Endothelial cell (in vitro differentiated cells): Measurements from ENCODE around the gene LSAMP. TPM values are rescaled to one million over a fixed set of nuclear protein-coding genes. Genes with fewer than 3 reads are reported as not detected.
"Not testable (repeated sequence)": the region's sequence is repeated elsewhere in the genome, so short reads cannot be mapped to it uniquely, and the experiment has no call there.

Experiments used
- DNase-seq: peaks from one replicate; pipeline ENCODE4 v3.0.0; 2021; ENCODE audit warnings: low spot score
- H3K27ac Mint-ChIP-seq: one replicate; pipeline ENCODE4 v1.8.0; 2021; ENCODE audit warnings: mixed read lengths, inconsistent platforms; ENCODE audit not compliant: unreplicated experiment
- H3K27me3 Mint-ChIP-seq: one replicate; pipeline ENCODE4 v1.8.0; 2021; ENCODE audit warnings: mild to moderate bottlenecking, moderate library complexity, mixed read lengths, inconsistent platforms; ENCODE audit not compliant: unreplicated experiment
- H3K36me3 Mint-ChIP-seq: one replicate; pipeline ENCODE4 v1.8.0; 2021; ENCODE audit warnings: mild to moderate bottlenecking, low read depth, mixed read lengths, inconsistent platforms; ENCODE audit not compliant: unreplicated experiment
- H3K4me1 Mint-ChIP-seq: one replicate; pipeline ENCODE4 v1.8.0; 2021; ENCODE audit warnings: mild to moderate bottlenecking, mixed read lengths, inconsistent platforms; ENCODE audit not compliant: unreplicated experiment
- H3K4me3 Mint-ChIP-seq: one replicate; pipeline ENCODE4 v1.8.0; 2021; ENCODE audit warnings: mild to moderate bottlenecking, mixed read lengths, inconsistent platforms; ENCODE audit not compliant: unreplicated experiment
- H3K9me3 Mint-ChIP-seq: one replicate; pipeline ENCODE4 v1.8.0; 2021; ENCODE audit warnings: mixed read lengths, inconsistent platforms; ENCODE audit not compliant: unreplicated experiment
- total RNA-seq: library from RNA; stranded (reverse); fragmentation: NEBNext Ultra II Directional; extraction: Animal tissue kit (Norgen Biotek cat#: 25700); gene quantifications from one replicate; pipeline ENCODE4 v1.2.1, GENCODE V29; 2021; ENCODE audit not compliant: unreplicated experiment
- TF ChIP-seq, protein P1 (sequence below): fragments of 200-600 bp; sonication (generic); IDR thresholded peaks from one replicate; pipeline ENCODE4 v1.5.0; 2021; ENCODE audit warnings: antibody characterized with exemption; ENCODE audit not compliant: unreplicated experiment

Gene LSAMP
- total RNA-seq, 1 donor from 2014 or later = 6.1 TPM

DNA sequence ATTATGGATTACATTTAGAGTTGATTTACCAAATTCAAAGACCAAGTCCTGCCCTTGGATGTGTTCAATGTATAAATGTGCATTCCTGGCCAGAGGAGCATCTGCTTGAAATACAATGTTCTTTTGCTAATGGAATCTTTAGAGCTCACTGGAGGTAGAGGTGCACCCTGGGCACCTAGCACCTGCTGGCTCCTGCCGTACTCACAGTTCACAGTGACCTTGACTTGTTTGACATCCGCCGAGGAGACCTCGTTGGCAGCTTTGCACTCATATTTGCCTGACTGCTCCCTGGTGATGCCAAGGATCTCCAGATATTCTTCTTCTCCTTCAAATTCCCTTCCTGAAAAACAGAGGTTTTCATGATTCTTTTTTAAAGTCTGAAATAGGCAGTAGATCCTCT lies 593.0 kb downstream of the LSAMP start:
- peaks cover 7% of the 10 kb centered on the region for H3K4me1 Mint-ChIP-seq
- no peaks in the 10 kb centered on the region for H3K9me3 Mint-ChIP-seq
- TF ChIP-seq, protein P1, sequence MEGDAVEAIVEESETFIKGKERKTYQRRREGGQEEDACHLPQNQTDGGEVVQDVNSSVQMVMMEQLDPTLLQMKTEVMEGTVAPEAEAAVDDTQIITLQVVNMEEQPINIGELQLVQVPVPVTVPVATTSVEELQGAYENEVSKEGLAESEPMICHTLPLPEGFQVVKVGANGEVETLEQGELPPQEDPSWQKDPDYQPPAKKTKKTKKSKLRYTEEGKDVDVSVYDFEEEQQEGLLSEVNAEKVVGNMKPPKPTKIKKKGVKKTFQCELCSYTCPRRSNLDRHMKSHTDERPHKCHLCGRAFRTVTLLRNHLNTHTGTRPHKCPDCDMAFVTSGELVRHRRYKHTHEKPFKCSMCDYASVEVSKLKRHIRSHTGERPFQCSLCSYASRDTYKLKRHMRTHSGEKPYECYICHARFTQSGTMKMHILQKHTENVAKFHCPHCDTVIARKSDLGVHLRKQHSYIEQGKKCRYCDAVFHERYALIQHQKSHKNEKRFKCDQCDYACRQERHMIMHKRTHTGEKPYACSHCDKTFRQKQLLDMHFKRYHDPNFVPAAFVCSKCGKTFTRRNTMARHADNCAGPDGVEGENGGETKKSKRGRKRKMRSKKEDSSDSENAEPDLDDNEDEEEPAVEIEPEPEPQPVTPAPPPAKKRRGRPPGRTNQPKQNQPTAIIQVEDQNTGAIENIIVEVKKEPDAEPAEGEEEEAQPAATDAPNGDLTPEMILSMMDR = no peak
- H3K36me3 Mint-ChIP-seq = no peaks in the 10 kb centered on the region
- no peak overlapping the region for H3K4me3 Mint-ChIP-seq
- no peak for DNase-seq
- H3K27ac Mint-ChIP-seq = no peak overlapping the region
- no peaks in the 10 kb centered on the region for H3K27me3 Mint-ChIP-seq

DNA sequence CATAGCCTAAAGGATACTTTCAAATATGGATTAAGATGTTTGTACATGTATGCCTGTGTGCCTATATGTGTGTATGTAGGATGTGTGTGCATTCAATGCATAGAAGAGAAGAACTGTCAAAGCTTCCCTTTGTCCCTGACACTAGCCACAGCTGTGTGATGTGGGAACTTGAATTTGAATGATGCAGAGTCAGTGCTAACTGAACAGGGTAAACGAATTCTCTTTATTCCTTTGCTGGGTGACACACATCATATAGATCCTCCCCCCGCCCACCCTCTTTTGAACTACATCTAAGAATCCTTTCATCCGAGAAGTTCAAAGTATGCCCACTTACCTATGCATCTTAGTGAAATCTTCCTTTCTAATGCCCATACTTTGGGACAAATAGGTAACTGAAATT lies 593.7 kb downstream of the LSAMP start:
- Mint-ChIP-seq H3K9me3 (no peaks in the 10 kb centered on the region), H3K36me3 (no peaks in the 10 kb centered on the region), H3K4me3 (no peak overlapping the region), H3K4me1 (peaks cover 7% of the 10 kb centered on the region), H3K27ac (no peak overlapping the region), H3K27me3 (no peaks in the 10 kb centered on the region)
- TF ChIP-seq, protein P1 = no peak
- no peak for DNase-seq

DNA sequence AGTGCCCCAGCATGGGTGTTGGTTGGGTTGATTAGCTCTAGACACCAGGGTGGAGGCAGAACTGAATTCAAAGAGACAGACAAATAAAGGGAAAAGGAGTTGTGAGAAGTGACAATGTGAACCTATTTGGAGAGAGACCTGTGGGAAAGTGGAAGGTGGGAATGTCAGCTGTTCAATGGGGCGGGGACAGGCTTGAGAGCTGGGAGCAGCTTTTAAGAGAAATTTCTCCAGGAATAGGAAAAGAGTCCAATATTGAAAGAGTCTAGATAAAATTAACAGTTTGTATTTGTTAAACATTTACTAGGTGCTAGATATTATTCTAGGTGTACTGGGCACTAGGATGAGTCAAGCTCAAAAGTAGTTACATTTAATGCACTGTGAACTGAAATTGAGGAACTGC lies 596.6 kb downstream of the LSAMP start:
- Mint-ChIP-seq H3K27ac (no peak overlapping the region), H3K9me3 (no peaks in the 10 kb centered on the region), H3K27me3 (no peaks in the 10 kb centered on the region), H3K36me3 (no peaks in the 10 kb centered on the region), H3K4me1 (peaks cover 9% of the 10 kb centered on the region), H3K4me3 (no peak overlapping the region)
- DNase-seq = no peak
- TF ChIP-seq, protein P1 = no peak

DNA sequence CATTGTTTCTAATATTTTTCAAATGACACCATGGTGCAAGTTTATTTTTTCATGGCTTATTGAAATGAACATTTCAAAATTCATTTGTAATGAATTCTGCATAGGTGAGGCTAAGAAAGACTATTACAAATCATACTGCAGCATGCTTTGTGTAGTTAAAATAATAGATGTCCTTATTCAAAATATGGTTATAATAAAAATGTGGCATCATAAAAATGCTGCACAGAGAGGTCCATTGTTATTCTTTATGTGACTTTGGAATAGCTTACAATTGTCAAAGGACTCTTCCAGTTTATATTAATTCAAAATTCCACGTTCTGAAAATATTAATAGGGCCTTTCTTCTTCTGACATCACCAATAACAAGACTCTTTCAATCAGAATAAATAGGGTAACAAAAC lies 599.3 kb downstream of the LSAMP start:
- H3K27ac Mint-ChIP-seq = no peak overlapping the region
- H3K4me3 Mint-ChIP-seq = no peak overlapping the region
- no peaks in the 10 kb centered on the region for H3K27me3 Mint-ChIP-seq
- TF ChIP-seq, protein P1 = no peak
- no peaks in the 10 kb centered on the region for H3K36me3 Mint-ChIP-seq
- peaks cover 11% of the 10 kb centered on the region for H3K4me1 Mint-ChIP-seq
- no peaks in the 10 kb centered on the region for H3K9me3 Mint-ChIP-seq
- DNase-seq = no peak

DNA sequence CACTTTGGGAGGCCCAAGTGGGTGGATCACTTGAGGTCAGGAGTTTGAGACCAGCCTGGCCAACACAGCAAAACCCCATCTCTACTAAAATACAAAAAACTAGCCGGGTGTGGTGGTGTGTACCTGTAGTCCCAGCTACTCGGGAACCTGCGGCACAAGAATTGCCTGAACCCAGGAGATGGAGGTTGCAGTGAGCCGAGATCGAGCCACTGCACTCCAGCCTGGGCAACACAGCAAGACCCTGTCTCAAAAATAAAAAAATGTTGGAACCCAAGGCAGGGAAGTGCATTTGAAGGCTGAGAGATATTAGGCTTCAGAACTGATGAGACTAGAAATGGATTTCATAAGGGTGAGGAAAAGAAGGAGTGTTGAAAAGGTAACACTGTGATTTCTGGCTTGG lies 600.6 kb downstream of the LSAMP start:
- H3K4me3 Mint-ChIP-seq, H3K27me3 Mint-ChIP-seq, DNase-seq, H3K27ac Mint-ChIP-seq, H3K36me3 Mint-ChIP-seq, H3K9me3 Mint-ChIP-seq: not testable (repeated sequence)
- peaks cover 11% of the 10 kb centered on the region for H3K4me1 Mint-ChIP-seq

DNA sequence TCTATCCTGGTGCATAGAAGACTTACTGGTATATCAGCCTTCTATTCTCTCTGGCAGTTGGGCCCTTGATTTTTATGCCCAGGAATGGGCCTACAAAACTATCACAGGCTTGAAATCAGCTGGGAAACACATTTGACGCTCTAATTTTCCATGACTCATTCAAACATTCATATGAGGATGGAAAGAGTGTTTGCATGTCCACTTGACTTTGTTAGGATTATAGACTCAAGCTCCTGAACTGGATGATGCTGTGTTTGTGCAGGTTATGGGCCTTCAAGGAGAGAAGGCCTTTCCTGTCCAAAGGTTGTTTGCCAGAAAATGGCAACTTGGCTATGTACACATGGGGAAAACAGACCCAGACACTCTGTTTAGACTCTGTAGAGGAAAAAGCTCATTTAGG lies 602.1 kb downstream of the LSAMP start:
- H3K4me1 Mint-ChIP-seq = peaks cover 11% of the 10 kb centered on the region
- no peaks in the 10 kb centered on the region for H3K9me3 Mint-ChIP-seq
- TF ChIP-seq, protein P1 = no peak
- H3K27ac Mint-ChIP-seq = no peak overlapping the region
- no peak for DNase-seq
- no peaks in the 10 kb centered on the region for H3K36me3 Mint-ChIP-seq
- no peaks in the 10 kb centered on the region for H3K27me3 Mint-ChIP-seq
- H3K4me3 Mint-ChIP-seq = no peak overlapping the region
